Fibroblast of lung (primary cell): ENCODE measurements around the gene SMTN.

Experiments
- CTCF ChIP-seq, 2 donors: IDR thresholded peaks in 1 of 2; conservative IDR thresholded peaks in 1 of 2; 1 replicate in 1 of 2; 2 replicates in 1 of 2; pipeline ENCODE4 v1.5.1; 2011 to 2012; ENCODE audit warnings: low read length in 2 of 2, control low read depth in 1 of 2, inconsistent platforms in 1 of 2, low read depth in 1 of 2, mild to moderate bottlenecking in 1 of 2
- EZH2 ChIP-seq: IDR thresholded peaks from 2 replicates; pipeline ENCODE4 v1.5.1; 2012; ENCODE audit warnings: low read length, control low read depth, mild to moderate bottlenecking; ENCODE audit errors: missing control alignments

DNA sequence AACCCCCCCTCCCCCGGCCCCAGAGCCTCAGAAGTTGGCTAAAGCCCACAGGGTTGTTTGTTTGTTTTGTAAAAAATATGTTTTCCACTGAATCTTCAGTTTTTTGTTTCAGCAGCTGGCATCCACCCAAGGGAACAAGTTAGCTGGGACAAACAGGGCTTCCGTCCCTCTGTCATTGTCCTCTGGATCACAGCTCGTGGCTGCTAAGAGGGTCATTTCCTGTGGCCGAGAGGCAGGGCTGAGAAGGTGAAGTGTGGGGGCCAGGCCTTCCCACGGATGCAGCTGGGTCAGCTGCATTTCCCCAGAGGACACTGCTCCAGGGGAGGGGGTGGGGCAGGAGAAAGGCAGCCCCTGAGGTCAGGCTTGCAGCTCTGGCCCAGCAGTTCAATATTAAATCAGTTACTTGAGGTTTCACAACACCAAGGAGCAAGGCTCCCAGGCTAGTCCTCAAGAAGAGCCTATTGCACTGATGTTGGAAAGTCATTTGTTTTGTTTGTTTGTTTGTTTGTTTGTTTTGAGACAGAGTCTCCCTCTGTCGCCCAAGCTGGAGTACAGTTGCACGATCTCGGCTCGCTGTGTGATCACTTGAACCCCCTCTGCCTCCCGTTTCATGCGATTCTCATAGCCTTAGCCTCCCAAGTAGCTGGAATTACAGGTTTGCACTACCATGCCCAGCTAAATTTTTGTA, 34.4 kb upstream of the SMTN start:
- TF ChIP-seq CTCF (conservative IDR thresholded peaks at IDR 0.05 in 1 of 2, IDR thresholded peaks at IDR 0.05 in 1 of 2; ENCODE audit: low read depth in 1 of 2, low read length in 2 of 2): no peak
- no peak for TF ChIP-seq EZH2
